GM18517 (cell line): ENCODE results near the gene NSD2.
"Not testable (repeated sequence)": the region's sequence is repeated elsewhere in the genome, so short reads cannot be mapped to it uniquely, and the experiment has no call there.

Experiments
- ATAC-seq: cut with Tn5 transposase; IDR thresholded peaks from one replicate; pipeline ENCODE4 v1.9.1; 2021; ENCODE audit warnings: mild to moderate bottlenecking, moderate library complexity; ENCODE audit not compliant: unreplicated experiment

NSD2 gene

GRCh38 chr4:1870578-1871443 lies at the start of gene NSD2:
TSS of gene NSD2 (plus strand) at chr4:1871393. CDS start at chr4:1900655, 29,262 bp downstream.
- peak; percentile 51 for ATAC-seq

GRCh38 chr4:1821679-1822567 lies 49.3 kb upstream of the NSD2 start:
- ATAC-seq, result no peak

GRCh38 chr4:1822568-1823544 lies 48.3 kb upstream of the NSD2 start:
- no peak for ATAC-seq

GRCh38 chr4:1823545-1823932 lies 47.7 kb upstream of the NSD2 start:
- ATAC-seq, result no peak

- no peak for ATAC-seq
Measured at GRCh38 chr4:1824746-1825145, 46.4 kb upstream of the NSD2 start.

DNA sequence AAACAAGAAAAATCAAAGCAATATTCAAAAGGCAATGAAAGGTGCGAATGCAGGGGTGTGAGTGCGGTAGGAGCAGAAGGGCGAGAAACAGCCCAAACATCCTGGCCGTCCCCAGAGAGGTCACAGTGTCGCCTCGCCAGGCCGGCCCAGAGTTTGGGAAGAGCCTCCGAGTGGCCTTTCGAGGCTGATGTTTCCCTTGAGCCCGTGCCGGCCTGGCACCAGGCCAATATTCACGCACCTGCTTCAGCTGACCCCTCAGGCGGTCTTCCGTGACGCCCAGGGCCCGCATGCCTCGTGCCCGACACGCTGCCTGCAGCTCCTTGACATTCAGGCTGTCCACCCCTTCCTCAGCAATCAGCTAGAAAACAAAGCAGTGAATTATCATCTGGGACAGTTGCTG lies 45.9 kb upstream of the NSD2 start:
- no peak for ATAC-seq

DNA sequence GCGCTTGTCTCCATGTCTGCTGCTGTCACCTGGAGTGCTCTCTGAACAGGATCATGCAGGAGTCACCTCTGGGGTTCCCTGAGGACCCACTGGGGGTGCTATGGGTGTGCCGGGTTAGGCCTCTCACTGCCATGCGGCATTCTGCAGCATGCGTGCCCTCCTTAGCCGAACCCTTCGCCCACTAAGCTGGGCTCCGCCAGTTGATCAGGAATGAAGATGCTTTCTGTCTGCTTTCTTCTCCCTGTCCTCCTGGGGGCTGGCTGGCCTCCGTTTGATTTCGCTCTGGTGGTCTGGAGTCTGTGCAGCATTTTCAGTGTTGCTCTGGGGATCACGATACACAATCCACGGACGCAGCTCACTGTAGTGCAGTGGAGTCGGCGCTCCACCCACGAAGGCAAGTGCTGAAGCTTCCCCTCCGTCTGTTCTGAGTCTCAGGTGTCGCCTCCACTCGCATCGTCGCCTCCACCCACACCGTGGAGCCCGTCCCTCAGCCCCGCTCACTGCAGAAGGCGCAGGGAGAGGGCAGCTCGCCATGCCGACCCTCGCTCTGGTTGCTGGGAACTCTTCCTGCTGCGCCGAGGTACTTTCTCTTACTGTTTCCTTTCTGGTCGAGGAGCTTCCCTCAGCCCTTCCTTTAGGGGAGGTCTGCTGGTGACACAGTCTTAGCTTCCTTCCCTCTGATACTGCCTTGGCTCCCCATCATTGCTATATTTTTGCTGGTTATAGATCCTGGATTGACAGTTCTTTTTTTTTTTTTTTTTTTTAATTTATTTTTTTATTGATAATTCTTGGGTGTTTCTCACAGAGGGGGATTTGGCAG lies 44.5 kb upstream of the NSD2 start:
- ATAC-seq, result no peak

DNA sequence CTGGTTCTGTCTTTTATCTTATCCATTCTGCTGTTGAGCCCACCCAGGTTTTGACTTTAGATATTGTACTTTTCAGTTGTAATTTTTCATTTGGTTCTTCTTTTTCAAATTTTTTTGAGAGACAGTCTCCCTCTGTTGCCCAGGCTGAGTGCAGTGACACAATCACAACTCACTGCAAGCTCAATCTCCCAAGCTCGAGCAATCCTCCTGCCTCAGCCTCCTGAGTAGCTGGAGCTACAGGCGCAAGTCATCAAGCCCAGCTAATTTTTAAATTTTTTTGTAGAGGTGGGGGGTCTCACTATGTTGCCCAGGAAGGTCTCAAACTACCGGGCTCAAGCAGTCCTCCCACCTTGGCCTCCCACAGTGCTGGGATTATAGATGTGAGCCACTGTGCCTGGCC lies 41.0 kb upstream of the NSD2 start:
- ATAC-seq, result no peak

- no peak for ATAC-seq
Measured at GRCh38 chr4:1830642-1831228, 40.5 kb upstream of the NSD2 start.

- no peak for ATAC-seq
Measured at GRCh38 chr4:1831331-1831730, 39.9 kb upstream of the NSD2 start.

GRCh38 chr4:1832690-1833089 lies 38.5 kb upstream of the NSD2 start:
- ATAC-seq, result no peak

- ATAC-seq, result no peak
Measured at GRCh38 chr4:1833307-1834046, 37.7 kb upstream of the NSD2 start.

DNA sequence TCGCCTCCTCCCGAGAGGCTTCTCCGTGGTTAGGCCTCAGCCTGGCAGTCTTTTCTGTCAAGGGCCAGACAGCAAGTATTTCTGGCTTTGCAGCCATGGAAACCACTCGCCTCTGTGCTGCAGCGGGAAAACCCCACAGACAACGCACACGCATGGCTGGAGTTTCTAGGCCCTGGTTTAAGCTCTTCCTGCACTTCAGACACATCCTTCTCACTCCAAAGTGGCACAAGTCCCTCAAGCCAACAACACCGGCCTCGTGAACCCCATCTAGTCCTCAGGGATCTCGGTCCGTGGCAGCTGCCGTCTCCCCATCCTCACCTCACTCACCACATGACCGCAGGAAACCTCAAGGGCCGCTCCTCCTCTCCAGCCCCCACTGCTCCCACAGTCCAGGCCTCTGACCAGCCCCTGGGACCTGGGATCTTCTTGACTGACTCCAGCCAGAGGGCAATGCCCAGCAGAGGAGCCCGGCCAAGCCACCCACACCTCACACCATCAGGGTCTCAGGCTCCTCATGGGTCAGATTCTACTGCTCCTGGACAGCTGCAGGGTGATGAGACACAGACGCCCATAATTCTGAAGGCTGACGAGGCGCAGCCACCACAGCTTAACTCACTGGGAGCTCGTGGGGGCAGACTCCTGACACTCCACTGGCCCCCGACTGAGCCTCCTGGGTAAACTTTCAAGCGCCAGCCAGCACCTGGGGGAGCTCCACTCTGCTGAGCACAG lies 37.0 kb upstream of the NSD2 start:
- ATAC-seq, result no peak

DNA sequence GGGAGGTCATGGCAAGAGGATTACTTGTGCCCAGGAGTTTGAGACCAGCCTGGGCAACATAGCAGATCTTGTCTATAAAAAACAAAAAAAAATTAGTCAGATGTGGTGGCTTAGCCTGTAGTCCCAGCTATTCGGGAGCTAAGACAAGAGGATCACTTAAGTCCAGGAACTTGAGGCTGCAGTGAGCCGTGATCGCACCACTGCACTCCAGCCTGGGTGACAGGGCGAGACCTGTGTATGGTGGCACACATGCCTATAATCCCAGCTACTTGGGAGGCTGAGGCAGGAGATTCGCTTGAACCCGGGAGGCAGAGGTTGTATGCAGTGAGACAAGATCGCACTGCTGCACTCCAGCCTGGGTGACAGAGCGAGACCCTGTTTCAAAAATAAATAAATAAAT lies 35.4 kb upstream of the NSD2 start:
- not testable (repeated sequence) for ATAC-seq

DNA sequence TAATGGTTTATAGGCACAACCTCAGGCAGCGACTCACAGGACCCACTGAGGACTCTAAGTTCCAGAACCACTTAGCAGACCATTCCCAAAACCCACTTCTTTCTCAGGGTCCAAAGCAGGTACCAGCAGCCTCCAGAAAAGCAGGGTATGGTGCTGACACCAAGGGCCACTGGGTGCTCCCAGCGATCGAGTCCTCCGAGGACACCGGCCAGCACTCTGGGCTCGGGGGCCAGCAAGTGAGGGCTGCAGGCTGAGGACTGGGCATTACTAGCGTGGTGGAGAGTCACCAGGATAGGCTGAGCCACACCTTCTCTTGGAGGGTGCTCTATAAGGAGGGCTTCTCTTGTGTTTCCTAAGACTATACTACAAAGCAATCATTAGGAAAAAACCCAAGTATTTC lies 34.5 kb upstream of the NSD2 start:
- ATAC-seq, result no peak

DNA sequence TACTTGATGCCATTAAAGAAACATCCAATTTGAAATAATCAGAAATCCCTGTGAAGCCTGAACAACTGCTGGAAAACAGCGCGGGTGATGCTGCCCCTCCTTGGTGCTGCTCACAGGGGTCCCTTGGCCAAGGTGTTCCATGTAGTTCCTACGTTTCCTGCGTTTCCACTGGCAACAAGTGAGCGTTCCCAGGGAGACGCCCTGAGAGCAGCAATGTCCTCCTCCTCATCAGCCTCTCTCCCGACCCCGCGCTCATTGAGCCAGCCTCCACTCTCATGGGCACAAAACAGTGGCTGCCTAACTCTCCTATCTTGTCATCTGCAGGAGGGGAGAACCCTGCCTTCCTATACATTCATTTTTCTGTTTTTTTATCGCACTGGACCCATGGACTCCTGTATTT lies 34.1 kb upstream of the NSD2 start:
- ATAC-seq, result no peak

- ATAC-seq, result no peak
Measured at GRCh38 chr4:1839282-1839681, 31.9 kb upstream of the NSD2 start.

DNA sequence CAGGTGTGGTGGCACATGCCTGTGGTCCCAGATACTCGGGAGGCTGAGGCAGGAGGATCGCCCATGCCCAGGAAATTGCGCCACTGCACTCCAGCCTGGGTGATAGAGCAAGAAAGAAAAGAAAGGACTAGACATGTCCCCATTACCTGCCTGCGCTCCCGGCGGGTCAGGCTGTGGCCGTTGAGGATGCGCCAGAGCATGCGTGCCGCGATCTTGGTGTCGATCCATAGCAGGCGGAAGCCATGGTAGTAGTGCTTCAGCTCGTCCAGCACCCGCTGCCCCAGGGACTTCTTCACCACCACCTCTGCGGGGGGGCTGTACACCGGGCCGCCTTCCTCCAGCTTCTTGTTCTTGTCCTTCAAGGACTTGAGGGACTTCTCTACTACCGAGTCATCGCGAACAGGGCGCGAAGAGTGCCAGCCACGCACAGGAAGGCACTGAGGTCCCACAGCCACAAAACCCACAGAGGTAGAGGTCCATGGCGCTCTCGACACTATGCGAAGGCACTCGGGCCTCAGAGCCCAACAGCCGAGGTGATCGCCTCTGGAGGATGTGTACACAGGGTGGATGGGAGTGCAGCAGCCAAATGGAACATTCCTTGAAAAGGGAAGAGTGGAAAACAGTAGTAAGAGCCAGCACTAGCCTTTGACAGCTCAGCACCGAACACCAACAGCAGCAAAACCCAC lies 29.8 kb upstream of the NSD2 start:
- ATAC-seq, result no peak
